PFSK-1 (cell line): ENCODE data around the gene FRMPD1.

Source experiments
- POLR2AphosphoS5 ChIP-seq: IDR thresholded peaks from 2 replicates; pipeline ENCODE4 v1.6.1; 2012; ENCODE audit warnings: low read depth, mild to moderate bottlenecking, control low read depth, low read length, moderate library complexity
- SIN3A ChIP-seq: IDR thresholded peaks from 2 replicates; pipeline ENCODE4 v1.6.1; 2012; ENCODE audit warnings: mild to moderate bottlenecking, low read length, moderate library complexity, borderline replicate concordance; ENCODE audit not compliant: insufficient read depth
- TAF1 ChIP-seq: IDR thresholded peaks from 2 replicates; pipeline ENCODE4 v1.6.1; 2012; ENCODE audit warnings: low read length, control low read depth, borderline replicate concordance; ENCODE audit not compliant: insufficient read depth

DNA sequence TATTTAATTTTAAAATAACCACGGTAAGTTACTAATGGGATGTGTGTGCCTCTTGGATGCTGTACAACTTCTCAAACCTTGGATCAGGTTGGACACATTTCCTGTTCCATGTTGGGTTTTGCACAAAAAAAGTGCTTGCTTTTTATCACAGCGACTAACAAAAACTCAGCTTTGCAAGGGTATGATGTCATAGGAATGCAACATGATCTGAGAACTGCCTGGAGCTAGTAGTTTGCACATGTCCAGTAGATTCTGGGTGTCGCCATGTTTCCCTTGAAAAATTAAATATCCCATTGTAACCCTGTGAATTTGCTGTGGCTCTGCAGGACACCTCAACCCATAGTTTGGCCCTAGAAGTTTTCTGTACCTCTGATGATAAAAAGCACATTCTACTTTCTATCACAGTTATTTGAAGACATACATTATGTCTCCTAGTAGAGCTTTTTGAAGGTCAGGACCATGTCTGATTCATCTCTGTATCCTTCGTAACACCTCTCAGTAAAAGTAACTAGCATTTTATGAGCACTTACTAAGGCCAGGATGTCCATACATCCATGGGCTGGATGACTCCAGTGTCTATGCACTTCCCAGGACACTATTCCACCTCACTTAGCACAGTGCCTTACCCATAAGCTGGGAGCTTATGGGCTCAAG is 11.5 kb upstream of the FRMPD1 start:
- TF ChIP-seq TAF1, result no peak
- no peak for TF ChIP-seq POLR2AphosphoS5
- no peak for TF ChIP-seq SIN3A
